GM18861 (cell line): ENCODE measurements around the gene MATK.

Experiments
- ATAC-seq: cut with Tn5 transposase; IDR thresholded peaks from one replicate; pipeline ENCODE4 v1.9.1; 2021; ENCODE audit not compliant: unreplicated experiment

The MATK gene

GRCh38 chr19:3785938-3786824, at the start of gene MATK:
MATK (minus strand) TSS chr19:3786381; CDS start chr19:3785135, 1,246 bp downstream.
- ATAC-seq: no peak

GRCh38 chr19:3835055-3835435, 48.9 kb upstream of the MATK start:
- no peak for ATAC-seq

DNA sequence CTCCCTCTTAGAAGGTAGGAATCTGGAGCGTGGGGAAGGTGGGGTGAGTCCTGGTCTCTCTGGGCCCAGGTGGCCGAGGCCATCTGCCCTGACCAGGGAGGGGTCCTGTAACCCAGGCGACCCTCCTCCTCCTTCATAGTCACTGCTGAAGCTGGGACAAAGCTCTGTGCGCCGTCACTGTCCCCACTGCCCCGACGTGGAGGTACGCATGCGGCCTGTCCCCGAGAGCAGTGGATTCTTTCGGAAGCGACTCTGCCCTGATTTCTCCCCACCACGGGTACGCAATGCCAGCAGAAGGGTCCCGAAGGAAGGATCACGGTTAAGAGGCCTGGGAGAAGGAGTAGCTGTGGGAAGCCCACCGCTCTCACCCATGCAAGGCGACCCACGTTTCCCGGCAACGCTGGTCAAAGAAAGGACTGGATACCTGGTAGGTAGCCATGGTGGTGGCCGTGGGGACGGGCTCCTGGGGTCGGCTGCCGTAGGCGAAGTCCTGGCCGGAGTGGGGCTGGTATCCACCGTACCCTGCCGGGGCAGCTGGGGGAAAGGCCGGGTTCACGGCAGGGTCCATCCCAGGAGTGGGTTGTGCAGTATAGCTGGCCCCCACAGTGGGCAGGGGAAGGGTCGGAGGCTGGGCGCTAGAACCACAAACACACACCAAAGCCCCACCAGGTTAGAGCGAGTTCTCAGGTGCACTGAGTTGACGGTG, 48.3 kb upstream of the MATK start:
- ATAC-seq: no peak

- no peak for ATAC-seq
Observed at GRCh38 chr19:3833578-3834348, 47.6 kb upstream of the MATK start.

DNA sequence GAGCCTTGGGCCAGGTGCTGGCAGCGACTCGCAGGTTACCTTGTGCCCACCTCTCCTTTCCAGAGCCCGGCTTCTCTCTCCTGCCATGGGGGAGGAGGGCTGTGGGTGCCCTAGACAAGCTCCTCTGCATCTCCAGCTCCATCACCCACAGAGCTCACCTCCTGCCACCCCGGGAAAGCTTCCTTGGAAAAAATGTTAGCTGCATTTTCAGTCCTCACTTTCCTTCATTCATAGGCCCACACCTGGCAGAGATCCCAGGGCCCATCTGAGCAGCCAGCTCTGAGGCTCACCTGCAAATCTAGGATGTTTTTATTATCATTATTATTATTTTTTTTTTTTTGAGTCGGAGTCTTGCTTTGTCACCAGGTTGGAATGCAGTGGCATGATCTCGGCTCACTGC, 45.8 kb upstream of the MATK start:
- ATAC-seq: no peak

DNA sequence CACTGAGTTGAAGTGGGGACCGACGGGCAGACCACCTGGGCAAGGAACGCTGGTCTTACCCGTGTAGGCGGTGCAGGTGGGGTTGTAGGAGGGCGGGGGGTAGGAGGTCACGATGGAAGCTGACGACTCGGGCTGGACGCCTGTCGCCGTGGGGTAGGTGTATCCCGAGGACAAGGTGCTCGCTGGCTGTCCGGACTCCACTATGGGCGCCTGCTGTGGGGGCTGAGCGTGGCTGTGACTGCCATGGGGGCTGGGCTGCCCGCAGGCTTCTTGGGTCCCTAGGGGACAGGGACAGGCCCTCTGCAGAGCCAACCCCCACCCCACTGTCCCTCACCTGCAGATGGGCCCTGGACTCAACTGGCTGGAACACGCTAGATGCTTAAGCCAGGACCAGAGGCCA, 45.4 kb upstream of the MATK start:
- ATAC-seq: no peak

DNA sequence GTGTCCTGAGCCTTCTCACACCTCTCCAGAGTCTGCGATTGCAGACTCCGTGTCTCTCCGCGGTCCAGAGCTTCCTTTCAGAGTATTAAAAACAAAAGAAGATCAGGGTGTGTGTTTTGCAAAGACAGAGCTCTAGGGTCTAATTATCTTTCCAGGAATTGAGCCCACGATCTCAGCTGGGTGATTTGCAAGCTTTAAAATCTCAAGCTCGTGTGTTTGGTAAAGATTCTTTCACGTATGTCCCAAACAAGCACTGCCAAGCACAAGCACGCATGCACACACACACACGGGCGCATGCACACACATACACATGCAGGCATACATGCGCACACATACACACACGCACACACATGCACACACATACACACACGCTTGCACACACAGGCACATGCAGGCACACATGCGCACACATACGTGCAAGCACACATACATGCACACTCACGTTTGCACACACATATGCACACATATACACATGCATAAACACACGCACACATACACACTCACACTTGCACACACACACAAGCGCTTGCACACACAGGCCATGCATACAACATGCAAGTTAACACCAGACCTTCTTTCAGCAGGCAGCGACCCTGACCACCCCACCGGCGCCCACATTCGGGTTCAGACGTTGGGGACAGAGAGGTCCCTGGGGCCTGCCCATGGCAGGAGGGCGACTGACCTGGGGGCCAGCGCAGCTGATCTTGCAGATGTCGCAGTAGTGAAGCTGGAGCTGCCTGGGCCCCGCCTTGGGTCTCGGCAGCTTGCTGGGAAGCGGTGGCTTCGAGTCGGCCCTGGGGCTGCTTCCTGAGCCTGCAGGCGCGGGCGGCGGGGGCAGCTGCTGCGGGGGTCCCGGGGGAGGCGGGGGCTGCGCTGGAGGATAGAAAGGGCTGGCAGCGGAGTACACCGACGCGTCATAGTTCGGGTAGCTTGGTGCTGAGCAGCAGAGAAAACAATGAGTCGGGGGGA, 44.7 kb upstream of the MATK start:
- ATAC-seq: no peak

- ATAC-seq: no peak
Observed at GRCh38 chr19:3827306-3827705, 41.1 kb upstream of the MATK start.

GRCh38 chr19:3826163-3826562, 40.0 kb upstream of the MATK start:
- ATAC-seq: no peak

DNA sequence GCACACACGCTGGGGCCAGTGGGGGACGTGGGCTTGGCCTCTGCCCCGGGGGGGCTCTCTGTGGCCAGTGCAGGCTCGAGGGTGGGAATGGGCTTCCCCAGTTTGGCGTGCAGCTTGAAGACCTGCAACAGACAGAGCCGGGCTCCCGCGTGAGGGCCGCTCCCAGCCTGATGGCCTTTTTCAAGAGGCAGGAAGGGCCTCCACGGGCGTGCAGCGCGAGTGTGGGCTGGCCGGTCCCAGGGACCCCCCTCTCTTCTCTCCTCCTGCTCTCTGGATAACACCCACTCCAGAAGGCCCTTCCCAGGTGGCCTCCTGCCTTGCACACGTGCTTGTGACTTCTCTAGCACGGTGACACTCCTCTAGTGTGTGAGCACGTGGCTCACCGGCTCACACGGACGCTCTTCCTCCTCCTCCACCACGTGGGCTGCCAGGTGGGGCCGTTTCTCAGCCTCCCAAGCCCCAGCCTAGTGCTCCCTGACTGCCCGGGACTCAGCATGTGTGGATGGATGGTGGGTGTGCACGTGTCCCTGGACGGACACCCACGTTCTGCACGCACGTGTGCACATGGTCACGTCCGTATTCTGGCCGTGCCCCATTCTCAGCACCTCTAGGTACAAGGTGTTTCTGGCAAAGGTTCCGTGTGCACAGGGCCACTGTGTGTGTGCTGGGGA, 39.2 kb upstream of the MATK start:
- ATAC-seq: no peak

DNA sequence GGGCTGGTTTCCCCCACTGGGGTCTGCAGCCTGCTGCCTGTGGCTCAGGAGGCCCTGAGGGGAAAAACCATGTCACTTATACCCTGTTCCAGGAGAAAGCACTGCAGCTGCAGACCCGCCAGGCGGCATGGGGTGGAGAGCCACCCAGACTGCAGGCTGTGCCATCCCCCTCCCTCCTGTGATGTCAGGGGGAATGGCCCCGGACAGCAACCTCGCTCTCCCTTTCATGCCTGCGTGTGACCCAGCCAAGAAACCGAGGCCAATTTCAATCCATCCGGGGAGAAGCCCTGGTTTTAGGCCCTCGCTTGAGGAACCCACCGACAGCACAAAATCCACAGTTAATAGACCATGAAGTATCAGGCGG, 37.2 kb upstream of the MATK start:
- ATAC-seq: no peak

DNA sequence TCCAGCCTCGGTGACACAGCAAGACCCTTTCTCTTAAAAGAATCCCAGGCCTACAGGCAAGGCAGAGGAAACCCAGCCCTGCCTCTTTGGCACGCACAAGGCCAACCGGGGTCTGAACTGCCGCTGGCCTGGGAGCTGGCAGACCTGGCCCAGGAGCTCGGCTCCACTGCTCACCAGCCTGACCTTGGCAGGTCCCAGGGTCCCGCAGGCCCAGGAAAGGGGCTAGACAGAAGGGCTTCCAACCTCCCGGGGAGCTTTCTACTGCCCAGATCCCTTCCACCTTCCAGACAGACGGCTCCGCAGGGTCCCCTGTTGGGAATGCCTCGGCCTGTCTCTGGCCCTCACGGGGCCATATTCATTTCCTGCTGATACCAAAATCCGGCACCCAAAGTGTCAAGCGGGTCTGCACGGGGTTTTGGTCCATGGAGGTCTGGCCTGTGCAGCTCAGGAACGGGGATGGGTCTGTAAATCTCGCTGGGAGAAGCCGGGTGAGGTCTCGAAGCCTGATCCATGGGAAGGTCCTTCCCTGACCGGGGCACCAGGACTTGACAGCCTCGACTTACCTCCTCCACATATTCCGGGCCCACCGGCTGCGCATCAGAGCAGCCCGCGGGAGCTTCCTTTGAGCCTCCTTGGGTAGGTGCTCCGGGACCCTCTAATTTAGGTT, 36.6 kb upstream of the MATK start:
- no peak for ATAC-seq

DNA sequence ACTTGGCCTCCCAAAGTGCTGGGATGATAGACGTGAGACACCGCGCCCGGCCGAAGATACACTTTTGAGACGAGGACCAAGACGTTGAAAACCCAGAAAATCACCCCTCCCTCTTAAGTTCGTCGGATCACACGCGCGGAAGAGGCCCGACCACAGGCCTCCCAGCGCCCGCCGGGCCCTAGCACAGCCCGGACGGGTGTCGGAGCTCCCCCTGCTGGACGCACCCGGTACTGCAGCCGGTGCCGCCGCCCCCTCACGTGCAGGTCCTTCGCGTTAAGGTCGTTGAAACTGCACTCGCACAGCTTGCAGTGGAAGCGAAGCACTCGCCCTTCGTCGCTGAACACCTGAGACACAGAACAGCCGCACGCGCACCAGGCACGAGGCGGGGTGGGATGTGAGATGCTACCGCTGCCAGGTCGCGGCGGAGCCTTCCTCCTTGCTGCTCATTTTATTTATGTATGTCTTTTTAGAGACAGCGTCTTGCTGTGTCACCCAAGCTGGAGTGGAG, 35.7 kb upstream of the MATK start:
- no peak for ATAC-seq

GRCh38 chr19:3821156-3821555, 35.0 kb upstream of the MATK start:
- no peak for ATAC-seq

DNA sequence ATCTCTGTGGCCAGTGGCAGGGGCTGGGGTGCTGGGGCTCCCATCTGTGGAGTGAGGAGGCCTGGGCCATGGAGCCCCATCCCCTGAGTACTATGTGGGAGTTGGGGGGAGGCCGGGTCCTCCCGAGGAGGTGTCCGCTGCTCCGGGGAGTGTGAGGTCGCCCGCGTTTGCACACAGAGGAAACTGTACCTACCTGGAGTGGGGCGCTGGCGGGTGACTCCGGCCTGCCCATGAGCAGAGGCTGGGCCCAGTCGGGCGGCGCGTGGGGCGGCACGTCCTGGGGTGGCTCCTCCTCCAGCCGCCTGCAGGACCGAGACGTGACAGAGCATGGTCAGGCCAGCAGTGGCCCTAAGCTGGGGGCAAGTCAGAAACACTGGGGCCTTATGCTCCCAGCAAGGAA, 33.8 kb upstream of the MATK start:
- ATAC-seq: no peak

DNA sequence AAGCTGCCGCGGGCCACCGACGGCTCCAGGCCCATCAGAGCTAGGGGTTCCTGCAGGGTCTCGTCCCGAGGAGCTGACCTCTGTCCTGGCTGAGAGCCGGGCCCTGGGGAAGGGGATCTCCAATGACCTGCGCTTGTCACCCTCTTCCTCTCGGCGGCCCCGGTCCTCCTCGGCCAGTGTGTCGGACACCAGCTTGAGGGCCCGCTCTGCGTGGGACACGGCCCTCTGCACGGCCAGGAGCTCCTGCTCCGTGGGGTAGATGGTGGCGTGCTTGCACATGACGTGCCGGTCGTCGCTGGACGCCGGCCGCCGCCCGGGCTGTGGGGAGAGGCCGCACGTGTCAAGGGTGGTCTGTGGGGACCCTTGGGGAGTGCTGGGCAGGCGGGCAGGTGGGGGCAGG, 32.7 kb upstream of the MATK start:
- ATAC-seq: no peak

- no peak for ATAC-seq
Observed at GRCh38 chr19:3818466-3818865, 32.3 kb upstream of the MATK start.

DNA sequence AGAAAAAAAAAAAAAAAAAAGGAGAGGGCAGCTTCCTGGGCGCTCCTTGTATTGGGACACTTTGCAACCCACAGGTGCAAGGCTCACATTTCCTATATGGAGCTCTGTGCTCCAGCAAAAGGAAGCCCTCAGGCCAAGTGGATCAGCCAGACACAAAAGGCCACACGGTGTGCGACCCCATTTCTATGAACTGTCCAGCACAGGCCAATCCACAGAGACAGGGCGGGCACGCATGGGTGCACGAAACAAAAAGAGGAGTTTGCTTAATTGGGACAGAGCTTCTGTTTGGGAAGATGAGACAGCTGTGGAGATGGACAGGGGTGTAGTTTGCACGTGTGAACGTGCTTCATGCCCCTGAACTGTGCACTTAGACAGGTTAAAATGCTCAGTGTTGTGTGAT, 31.6 kb upstream of the MATK start:
- ATAC-seq: no peak

DNA sequence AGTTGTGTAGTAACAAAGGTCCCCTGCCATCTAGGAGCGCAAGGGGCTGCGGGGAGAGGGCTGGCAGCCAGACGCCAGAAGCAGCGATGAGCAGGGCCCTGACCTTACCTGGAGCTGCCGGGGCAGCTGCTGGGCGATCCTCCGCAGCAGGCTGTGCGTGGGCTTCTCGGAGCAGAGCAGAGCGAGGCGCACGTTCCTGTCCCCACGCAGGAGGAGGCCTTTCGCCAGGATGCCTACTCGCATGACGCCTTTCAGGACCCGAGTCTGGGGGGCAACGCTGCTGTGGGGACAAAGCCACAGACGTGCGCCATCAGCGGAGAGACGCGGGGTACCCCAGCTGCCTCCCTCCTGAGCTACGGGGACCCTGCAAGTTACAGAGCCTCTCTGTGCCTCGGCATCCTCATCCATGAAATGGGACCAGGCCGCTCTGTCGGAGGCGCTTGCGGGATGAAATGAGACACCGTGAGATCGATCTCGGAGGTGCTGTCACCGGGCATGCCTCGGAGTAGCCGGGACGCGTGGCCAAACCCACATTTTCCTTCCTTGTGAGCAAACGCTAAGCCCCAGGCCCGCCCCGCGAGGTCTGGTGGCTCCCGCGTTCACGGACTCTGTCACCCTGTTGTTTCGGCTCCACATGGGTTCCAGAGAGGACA, 30.5 kb upstream of the MATK start:
- no peak for ATAC-seq
